Ishikawa (cell line): ENCODE results near the gene TPST2.

Experiments used
- CEBPB ChIP-seq: IDR thresholded peaks from 2 replicates; pipeline ENCODE4 v1.6.1; 2012
- CREB1 ChIP-seq: IDR thresholded peaks from 2 replicates; pipeline ENCODE4 v1.6.1; 2012; ENCODE audit warnings: low read depth
- EGR1 ChIP-seq: IDR thresholded peaks from 2 replicates; pipeline ENCODE4 v1.6.1; 2012
- EP300 ChIP-seq: IDR thresholded peaks from 2 replicates; pipeline ENCODE4 v1.6.1; 2012; ENCODE audit warnings: borderline replicate concordance
- FOXM1 ChIP-seq: IDR thresholded peaks from 2 replicates; pipeline ENCODE4 v1.6.1; 2012; ENCODE audit warnings: low read depth, borderline replicate concordance
- MAX ChIP-seq: IDR thresholded peaks from 2 replicates; pipeline ENCODE4 v1.6.1; 2012
- NFIC ChIP-seq: IDR thresholded peaks from 2 replicates; pipeline ENCODE4 v1.6.1; 2012
- RAD21 ChIP-seq: IDR thresholded peaks from 2 replicates; pipeline ENCODE4 v1.6.1; 2012; ENCODE audit warnings: low read depth
- REST ChIP-seq: IDR thresholded peaks from 2 replicates; pipeline ENCODE4 v1.6.1; 2012; ENCODE audit warnings: low read depth, mild to moderate bottlenecking
- TAF1 ChIP-seq: IDR thresholded peaks from 2 replicates; pipeline ENCODE4 v1.6.1; 2012; ENCODE audit warnings: low read depth, mild to moderate bottlenecking
- TCF12 ChIP-seq: IDR thresholded peaks from 2 replicates; pipeline ENCODE4 v1.6.1; 2012; ENCODE audit warnings: low read depth
- TEAD4 ChIP-seq: IDR thresholded peaks from 2 replicates; pipeline ENCODE4 v1.6.1; 2012
- USF1 ChIP-seq: IDR thresholded peaks from 2 replicates; pipeline ENCODE4 v1.6.1; 2012
- YY1 ChIP-seq: IDR thresholded peaks from 2 replicates; pipeline ENCODE4 v1.6.1; 2012; ENCODE audit warnings: low read depth
- ZBTB7A ChIP-seq: IDR thresholded peaks from 2 replicates; pipeline ENCODE4 v1.6.1; 2012; ENCODE audit warnings: low read depth

TPST2 gene

GRCh38 chr22:26481112-26481693 is 108.7 kb downstream of the TPST2 start:
- TF ChIP-seq RAD21 (no peak), NFIC (no peak), CREB1 (no peak), FOXM1 (no peak), REST (no peak), TEAD4 (no peak), YY1 (no peak), ZBTB7A (no peak), TCF12 (no peak), USF1 (no peak), TAF1 (no peak), MAX (no peak), CEBPB (no peak), EP300 (no peak), EGR1 (no peak)

GRCh38 chr22:26480611-26480932 is 109.4 kb downstream of the TPST2 start:
- no peak for TF ChIP-seq YY1

GRCh38 chr22:26479792-26480610 is 109.9 kb downstream of the TPST2 start:
- TF ChIP-seq EP300 (no peak), YY1 (no peak), TEAD4 (no peak), TCF12 (no peak), NFIC (no peak), CREB1 (no peak), USF1 (no peak), REST (no peak), EGR1 (no peak), TAF1 (no peak), ZBTB7A (no peak), RAD21 (no peak), CEBPB (no peak), FOXM1 (no peak), MAX (no peak)

- TF ChIP-seq USF1 (no peak), CREB1 (no peak)
These were observed 110.7 kb downstream of the TPST2 start for GRCh38 chr22:26479043-26479791.

- no peak for TF ChIP-seq CREB1
- TF ChIP-seq TEAD4 = no peak
- TF ChIP-seq RAD21 = no peak
These were observed 112.6 kb downstream of the TPST2 start for GRCh38 chr22:26477341-26477731.
